IPS-NIHi11 (cell line): ENCODE results near the gene RHOH.
A peak's percentile ranks its signal among the peaks of the same experiment; 100 is the strongest.
"Not testable (repeated sequence)": the region's sequence is repeated elsewhere in the genome, so short reads cannot be mapped to it uniquely, and the experiment has no call there.

Experiments
- DNase-seq: peaks from one replicate; pipeline ENCODE4 v3.0.0; 2012; ENCODE audit warnings: mixed read lengths, low spot score

RHOH gene, protein sequence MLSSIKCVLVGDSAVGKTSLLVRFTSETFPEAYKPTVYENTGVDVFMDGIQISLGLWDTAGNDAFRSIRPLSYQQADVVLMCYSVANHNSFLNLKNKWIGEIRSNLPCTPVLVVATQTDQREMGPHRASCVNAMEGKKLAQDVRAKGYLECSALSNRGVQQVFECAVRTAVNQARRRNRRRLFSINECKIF

GRCh38 chr4:40196724-40197281 lies at the start of gene RHOH:
TSS of gene RHOH (plus strand) at chr4:40197031. CDS start at chr4:40243387, 46,356 bp downstream.
- no peak for DNase-seq

GRCh38 chr4:40147490-40147889 lies 49.3 kb upstream of the RHOH start:
- not testable (repeated sequence) for DNase-seq

GRCh38 chr4:40149960-40150385 lies 46.9 kb upstream of the RHOH start:
- peak; percentile 64 for DNase-seq

- DNase-seq = no peak
Measured at GRCh38 chr4:40150932-40151331, 45.9 kb upstream of the RHOH start.

- no peak for DNase-seq
Measured at GRCh38 chr4:40152637-40153036, 44.2 kb upstream of the RHOH start.

DNA sequence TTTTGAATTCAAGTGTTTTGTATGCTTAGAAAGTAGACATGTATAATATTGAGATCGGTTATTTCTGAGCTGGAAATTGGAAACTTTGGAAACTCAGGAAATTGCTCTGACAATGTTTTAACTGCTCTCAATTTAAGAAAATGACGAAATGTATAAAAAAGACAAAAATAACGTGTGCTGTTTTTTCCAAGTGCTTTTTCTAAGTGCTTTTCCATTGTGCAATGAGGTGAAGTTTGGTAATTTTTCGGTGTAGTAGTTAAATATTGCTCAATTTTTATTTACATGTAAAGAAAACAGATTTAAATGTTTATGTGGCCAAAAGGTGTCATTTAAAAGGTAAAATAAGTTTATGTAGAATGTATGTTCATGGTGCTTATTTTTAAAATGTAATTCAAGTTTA lies 39.4 kb upstream of the RHOH start:
- no peak for DNase-seq

DNA sequence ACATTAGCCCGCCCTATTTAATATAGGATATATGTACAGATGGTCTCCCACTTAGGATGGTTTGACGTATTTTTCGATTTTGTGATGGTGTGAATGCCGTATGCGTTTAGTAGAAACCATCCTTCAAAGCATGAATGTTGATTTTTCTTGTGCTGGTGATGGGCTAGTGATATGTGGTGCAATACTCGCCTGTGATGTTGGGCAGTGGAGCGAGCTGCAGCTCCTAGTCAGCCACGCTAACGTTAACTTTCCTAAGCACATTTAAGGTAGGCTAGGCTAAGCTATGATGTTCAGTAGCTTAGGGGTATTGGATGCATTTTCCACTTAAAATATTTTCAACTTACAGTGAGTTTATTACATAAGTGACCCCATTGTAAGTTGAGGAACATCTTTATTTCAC lies 36.6 kb upstream of the RHOH start:
- no peak for DNase-seq

DNA sequence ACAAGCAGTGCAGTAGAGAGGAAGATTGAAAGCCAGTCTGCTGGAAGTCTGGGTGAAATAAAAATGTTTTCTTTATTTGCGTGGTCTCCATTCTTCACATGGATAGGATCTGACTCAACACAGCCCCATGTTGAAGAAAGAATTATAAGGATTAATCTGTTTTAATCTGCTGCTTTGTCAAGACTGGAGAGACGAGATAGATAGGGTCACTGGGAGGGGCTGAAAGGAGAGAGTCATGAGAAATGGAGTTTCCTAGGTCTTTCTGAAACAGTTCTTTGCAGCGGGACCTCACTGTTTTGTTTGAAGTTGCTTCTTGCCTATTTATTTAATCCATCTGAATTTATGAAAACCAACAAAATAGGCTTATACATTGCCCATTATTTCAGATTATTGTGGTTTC lies 32.4 kb upstream of the RHOH start:
- DNase-seq = no peak

DNA sequence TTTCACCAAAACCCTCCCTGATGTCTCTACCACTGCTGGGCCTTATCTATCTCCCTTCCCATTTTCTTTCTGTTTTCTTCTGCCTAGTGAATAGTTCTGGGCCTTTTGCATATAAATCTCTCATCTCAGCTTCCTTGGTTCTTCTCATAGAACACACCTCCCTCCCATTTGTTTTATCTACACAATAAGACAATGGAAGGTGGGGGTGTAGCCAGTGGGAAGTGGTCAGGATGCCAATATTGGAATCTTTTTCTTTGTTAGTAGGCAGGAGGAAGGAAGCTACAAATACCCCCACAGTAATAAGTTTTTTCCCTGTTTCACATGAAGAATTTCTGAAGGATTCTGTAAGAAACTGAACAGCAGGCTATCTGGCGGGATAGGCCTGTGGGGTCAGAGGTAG lies 30.9 kb upstream of the RHOH start:
- no peak for DNase-seq

GRCh38 chr4:40168070-40168469 lies 28.8 kb upstream of the RHOH start:
- no peak for DNase-seq

DNA sequence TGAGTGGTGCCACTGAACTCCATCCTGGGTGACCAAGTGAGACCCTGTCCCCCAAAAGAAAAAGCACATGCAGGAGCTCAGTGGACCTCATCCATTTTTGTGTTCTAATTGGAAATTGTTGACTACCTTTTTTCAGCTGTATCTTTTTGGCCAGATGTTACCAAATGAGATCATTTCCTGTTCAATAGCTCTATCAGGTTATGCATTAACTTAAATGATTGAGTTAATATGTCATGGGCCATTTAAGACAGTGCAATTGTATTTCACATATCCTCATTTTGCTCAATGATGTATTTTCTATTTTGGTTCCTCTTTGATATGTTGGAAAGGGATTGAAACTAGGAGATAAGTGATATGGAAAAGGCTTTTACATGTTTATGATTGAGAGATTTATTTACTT lies 26.2 kb upstream of the RHOH start:
- no peak for DNase-seq

- no peak for DNase-seq
Measured at GRCh38 chr4:40173470-40173875, 23.4 kb upstream of the RHOH start.

GRCh38 chr4:40176602-40177001 lies 20.2 kb upstream of the RHOH start:
- peak; percentile 27 for DNase-seq

- DNase-seq = no peak
Measured at GRCh38 chr4:40177591-40177990, 19.2 kb upstream of the RHOH start.

DNA sequence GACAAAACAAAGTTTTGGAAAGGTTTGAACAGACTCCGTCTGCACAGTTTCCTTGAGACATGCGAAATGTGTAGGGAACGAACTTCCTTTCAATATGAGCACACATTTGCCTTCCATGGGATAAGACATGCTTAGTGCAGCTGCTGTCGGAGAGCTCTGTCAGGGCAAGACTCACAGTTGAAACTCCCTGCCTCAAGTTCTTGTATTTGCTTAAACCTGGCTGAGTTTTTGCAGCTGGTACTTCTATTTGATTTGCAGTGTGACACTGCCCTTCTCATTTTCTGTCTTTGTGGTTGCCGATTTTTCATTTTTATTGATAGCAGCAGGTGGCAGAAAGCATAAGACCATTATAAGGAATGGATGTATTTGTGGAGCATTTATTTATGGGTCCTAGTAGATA lies 18.2 kb upstream of the RHOH start:
- DNase-seq = no peak

DNA sequence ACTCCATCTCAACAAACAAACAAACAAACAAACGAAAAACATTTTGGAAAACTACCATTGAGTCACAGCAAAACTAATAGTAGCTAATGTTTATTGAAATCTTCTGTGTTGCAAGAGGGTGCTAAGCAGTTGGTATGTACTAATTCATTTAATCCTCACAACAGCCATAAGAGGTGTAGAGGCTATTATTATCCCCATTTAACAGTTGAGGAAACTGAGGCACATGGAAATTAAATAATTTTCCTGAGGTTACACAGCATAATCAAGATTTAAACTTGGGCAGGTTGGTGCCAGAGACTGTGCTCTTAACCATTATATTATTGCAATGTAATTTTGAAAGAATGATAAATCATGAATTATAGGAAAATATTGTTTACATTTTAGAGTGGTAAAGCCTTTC lies 17.5 kb upstream of the RHOH start:
- DNase-seq = no peak

- DNase-seq = no peak
Measured at GRCh38 chr4:40180356-40180755, 16.5 kb upstream of the RHOH start.

GRCh38 chr4:40182001-40182400 lies 14.8 kb upstream of the RHOH start:
- no peak for DNase-seq

GRCh38 chr4:40182954-40183353 lies 13.9 kb upstream of the RHOH start:
- DNase-seq = no peak

DNA sequence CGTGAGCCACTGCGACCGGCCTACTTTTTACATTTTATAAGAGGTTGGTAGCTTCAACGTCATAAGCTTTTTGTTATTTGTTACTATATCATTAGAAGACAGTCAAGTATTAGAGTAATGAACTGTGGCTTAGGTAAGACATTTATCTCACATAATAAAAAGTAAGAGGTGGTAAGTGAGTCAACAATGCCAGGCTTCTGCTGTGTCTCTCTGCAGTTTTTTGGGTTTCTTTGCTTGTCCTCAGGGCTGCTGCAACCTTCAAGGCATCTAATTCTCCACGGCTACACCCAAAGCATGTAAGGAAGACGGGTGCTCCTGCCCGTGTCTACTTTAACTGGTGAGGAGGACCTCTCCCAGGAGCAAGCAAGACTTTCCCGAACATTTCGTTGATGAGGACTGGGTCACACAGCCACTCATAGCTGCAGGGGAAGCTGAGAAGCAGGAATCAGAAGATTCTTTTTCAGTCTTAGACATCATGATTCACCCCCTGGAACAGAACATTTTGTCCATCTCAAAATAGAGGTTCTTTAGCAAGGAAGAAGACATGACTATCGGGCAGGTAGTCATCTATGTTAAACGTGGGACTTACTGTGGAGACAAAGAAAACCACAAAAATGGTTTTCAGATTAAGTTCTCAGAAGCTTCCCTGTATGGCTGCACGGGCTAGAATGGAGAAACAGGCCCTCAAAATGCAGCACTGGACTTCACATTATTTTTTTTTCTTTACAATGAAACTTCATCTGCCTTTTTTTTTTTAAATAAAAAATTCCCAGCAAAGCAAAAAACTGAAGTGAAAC lies 13.0 kb upstream of the RHOH start:
- no peak for DNase-seq

DNA sequence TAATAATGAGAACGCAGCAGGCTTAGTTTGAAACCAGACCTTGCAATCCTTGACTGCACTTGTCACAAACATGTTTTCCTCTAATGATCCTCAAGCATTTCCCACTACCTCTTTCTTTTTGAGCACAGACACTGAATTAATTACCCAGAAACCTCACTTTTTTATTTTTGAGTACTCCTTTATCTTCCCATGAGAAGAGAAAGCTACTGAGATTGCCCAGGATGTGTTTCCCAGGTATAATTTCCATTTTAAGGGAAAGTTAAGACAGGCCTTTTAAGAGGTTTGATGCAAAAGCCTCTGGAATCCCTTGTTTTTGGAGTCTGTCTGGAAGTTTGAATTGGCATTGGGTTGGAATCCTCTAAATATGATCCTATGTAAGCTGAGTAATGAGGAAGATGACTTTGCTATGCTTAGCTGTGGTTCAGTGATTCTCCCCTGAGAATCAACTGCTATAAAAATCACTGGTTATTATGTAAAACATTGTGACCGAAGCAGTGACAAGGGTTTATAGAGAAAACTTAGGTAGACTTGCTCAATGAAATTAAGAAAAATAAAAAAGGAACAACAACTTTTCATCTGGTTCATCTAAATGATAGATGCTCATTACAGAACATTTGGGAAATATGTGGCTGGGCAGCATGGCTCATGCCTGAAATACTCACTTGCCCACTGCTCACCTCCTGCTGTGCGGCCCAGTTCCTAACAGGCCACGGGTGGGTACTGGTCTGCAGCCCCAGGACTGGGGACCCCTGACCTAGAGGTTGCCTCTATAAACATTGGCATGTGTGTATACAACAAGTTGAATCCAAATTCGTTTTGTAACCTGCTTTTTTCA lies 10.8 kb upstream of the RHOH start:
- no peak for DNase-seq

GRCh38 chr4:40186665-40187014 lies 10.2 kb upstream of the RHOH start:
- no peak for DNase-seq
